ENCODE measurements around the gene RNU1-1.
"Not testable (repeated sequence)": the region's sequence is repeated elsewhere in the genome, so short reads cannot be mapped to it uniquely, and the experiment has no call there.

The RNU1-1 gene

GRCh38 chr1:16491056-16491675, 22.9 kb downstream of the RNU1-1 start:
- Mint-ChIP-seq H3K4me1 (peaks cover 3% of the 10 kb centered on the region), H3K36me3 (ENCODE audit: low read depth) (no peaks in the 10 kb centered on the region), H3K27me3 (no peaks in the 10 kb centered on the region), H3K4me3 (no peak overlapping the region), H3K27ac (no peak overlapping the region), H3K9me3 (no peaks in the 10 kb centered on the region)
- DNase-seq = no peak
- no peak for ATAC-seq

GRCh38 chr1:16489195-16489880, 24.7 kb downstream of the RNU1-1 start:
- not testable (repeated sequence) for H3K9me3 Mint-ChIP-seq

DNA sequence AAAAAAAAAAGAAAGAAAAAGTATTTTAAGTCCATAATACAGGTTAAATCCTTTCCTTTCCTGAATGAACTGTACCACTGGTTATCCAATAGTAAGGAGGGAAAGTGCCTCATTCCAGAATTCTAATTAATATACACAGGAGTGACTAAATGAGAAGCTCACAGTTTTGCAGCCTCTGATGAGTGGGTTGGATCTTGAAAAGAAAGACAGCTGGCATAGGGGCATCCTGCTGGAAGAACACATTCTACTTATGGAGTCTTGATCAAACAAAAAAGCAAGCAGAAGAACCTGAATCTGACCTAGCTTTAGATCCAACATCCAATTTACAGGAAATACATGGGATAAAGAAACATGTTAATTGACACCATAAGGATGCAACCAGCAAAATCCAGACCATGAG, 27.1 kb downstream of the RNU1-1 start:
- not testable (repeated sequence) for H3K27me3 Mint-ChIP-seq; H3K4me1 Mint-ChIP-seq; H3K36me3 Mint-ChIP-seq (ENCODE audit: low read depth); H3K9me3 Mint-ChIP-seq; H3K4me3 Mint-ChIP-seq; H3K27ac Mint-ChIP-seq; DNase-seq; ATAC-seq

More at GRCh38 chr1:16489195-16489880, 24.7 kb downstream of the RNU1-1 start:
- H3K4me1 Mint-ChIP-seq; ATAC-seq; H3K4me3 Mint-ChIP-seq; H3K36me3 Mint-ChIP-seq (ENCODE audit: low read depth); H3K27me3 Mint-ChIP-seq; DNase-seq; H3K27ac Mint-ChIP-seq: not testable (repeated sequence)

- not testable (repeated sequence) for H3K4me1 Mint-ChIP-seq; ATAC-seq; H3K36me3 Mint-ChIP-seq (ENCODE audit: low read depth); DNase-seq; H3K4me3 Mint-ChIP-seq; H3K27me3 Mint-ChIP-seq; H3K9me3 Mint-ChIP-seq; H3K27ac Mint-ChIP-seq
These were observed 27.8 kb downstream of the RNU1-1 start for GRCh38 chr1:16486316-16486715.

DNA sequence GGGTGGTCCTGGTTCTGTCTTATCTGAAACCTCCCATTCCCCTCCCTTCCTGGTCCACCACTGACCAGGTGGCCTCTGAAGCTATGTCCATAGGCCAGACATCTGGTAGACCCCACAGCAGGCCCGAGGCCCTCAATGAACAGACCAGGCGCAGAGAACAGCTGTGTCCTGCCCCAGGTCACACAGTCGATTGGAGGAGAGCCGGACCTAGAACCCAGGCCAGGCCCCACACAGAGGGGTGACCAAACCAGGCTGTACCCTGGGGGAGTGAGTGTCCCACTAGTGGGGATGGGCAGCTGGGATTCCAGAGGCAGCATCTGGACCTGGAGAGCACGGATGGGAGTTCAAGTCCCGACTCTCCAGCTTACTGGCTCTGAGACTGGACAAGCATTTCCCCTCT, 29.2 kb downstream of the RNU1-1 start:
- Mint-ChIP-seq H3K4me1 (no peaks in the 10 kb centered on the region), H3K9me3 (no peaks in the 10 kb centered on the region), H3K27me3 (no peaks in the 10 kb centered on the region), H3K27ac (no peak overlapping the region), H3K4me3 (no peak overlapping the region), H3K36me3 (ENCODE audit: low read depth) (no peaks in the 10 kb centered on the region)
- DNase-seq (no peak), ATAC-seq (no peak)

- ATAC-seq (no peak), DNase-seq (no peak)
- no peak overlapping the region for H3K4me3 Mint-ChIP-seq
- H3K27ac Mint-ChIP-seq = no peak overlapping the region
- no peaks in the 10 kb centered on the region for H3K9me3 Mint-ChIP-seq
- H3K36me3 Mint-ChIP-seq (ENCODE audit: low read depth) = no peaks in the 10 kb centered on the region
- no peaks in the 10 kb centered on the region for H3K27me3 Mint-ChIP-seq
- no peaks in the 10 kb centered on the region for H3K4me1 Mint-ChIP-seq
These were observed 29.6 kb downstream of the RNU1-1 start for GRCh38 chr1:16484501-16484835.

- H3K4me3 Mint-ChIP-seq; ATAC-seq; H3K9me3 Mint-ChIP-seq; H3K4me1 Mint-ChIP-seq; H3K27ac Mint-ChIP-seq; H3K27me3 Mint-ChIP-seq; H3K36me3 Mint-ChIP-seq (ENCODE audit: low read depth); DNase-seq: not testable (repeated sequence)
These were observed 30.2 kb downstream of the RNU1-1 start for GRCh38 chr1:16483639-16484500.

DNA sequence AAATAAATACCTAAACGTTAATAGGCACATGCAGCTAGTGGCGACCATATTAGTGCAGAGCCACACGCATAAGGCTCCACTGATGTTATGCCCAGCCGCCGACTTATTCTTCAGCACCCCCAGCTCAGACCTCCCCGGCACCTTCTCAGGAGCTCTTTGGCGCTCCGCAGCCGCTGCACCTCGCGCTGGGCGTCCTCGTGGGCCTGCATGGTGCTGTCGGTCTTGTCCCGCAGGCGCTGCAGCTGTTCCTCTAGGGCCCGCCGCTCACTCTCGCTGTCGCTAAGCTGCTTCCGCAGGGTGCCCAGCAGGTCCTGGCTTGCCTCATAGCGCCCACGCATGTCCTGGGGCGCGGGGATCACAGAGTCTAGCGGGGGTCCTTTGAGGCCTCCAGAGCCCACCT, 30.9 kb downstream of the RNU1-1 start:
- not testable (repeated sequence) for ATAC-seq; H3K9me3 Mint-ChIP-seq; H3K27ac Mint-ChIP-seq; H3K27me3 Mint-ChIP-seq; H3K36me3 Mint-ChIP-seq (ENCODE audit: low read depth); H3K4me1 Mint-ChIP-seq; H3K4me3 Mint-ChIP-seq; DNase-seq

- no peaks in the 10 kb centered on the region for H3K27me3 Mint-ChIP-seq
- peaks cover 4% of the 10 kb centered on the region for H3K4me1 Mint-ChIP-seq
- H3K9me3 Mint-ChIP-seq = no peaks in the 10 kb centered on the region
- no peak for ATAC-seq
- H3K4me3 Mint-ChIP-seq = no peak overlapping the region
- H3K36me3 Mint-ChIP-seq (ENCODE audit: low read depth) = peaks cover 5% of the 10 kb centered on the region
- no peak overlapping the region for H3K27ac Mint-ChIP-seq
- no peak for DNase-seq
These were observed 36.0 kb downstream of the RNU1-1 start for GRCh38 chr1:16478091-16478490.

DNA sequence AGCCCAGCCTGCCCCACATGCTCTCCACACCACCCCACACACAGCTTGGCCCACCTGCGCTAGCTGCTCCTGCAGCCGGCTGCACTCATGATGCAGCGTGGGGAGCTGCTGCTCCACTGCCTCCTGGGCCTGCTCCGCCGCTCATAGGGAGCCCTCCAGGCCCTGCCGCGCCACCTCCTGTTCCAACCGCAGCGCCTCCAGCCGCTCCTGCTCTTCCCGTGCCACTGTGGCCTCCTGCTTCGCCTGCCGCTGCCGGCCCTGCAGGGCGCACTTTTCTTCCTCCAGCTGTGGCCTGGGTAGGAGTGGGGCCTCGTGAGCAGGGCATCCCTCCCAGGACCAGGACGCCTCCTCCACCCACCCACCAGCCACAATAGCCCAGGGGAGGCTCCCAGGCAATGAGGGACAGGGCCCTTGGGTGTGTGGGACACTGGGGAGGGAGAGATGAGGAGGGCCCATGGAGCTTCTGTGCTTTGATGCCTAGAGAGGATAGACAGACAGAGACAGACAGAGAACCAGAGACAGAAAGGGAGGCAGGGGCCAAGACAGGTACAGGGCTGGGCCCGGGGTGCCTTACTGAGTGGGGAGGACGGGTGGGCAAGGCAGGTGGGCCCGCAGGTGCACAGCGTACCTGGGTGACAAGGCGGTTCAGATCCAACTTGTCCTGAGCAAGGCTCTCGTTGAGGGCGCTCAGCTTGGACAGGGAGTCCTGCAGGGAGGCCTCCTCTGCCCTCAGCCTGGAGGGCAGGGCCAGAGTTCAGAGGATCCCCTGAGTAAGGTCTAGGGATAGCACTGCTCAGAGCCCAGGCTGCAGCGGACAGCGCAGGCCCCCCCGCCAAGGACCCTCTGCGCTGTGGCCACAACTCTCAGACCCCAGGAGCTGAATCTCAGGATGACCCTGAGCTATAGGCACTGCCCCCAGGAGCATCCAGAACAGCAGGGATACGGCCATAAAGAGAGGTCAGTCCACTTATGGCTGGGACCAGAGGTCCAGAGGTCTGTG, 38.0 kb downstream of the RNU1-1 start:
- H3K27me3 Mint-ChIP-seq; DNase-seq; H3K9me3 Mint-ChIP-seq; ATAC-seq; H3K4me3 Mint-ChIP-seq; H3K36me3 Mint-ChIP-seq (ENCODE audit: low read depth); H3K27ac Mint-ChIP-seq; H3K4me1 Mint-ChIP-seq: not testable (repeated sequence)

DNA sequence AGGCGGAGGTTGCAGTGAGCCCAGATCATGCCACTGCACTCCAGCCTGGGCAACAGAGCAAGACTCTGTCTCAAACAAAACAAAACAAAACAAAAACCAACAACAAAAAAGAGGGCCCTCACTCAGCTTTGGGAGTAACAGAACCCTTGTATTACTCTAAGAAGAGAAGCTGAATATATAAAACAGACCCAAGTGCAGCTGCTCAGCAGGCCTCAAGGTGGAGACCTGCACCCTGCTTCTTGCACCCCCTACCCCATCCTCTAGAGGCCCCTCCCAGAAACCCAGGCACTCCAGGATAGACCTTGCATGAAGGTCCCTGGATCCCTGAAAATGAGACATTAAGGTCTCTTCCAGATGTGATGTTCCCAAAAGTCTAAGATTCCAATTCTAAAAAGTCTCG, 39.2 kb downstream of the RNU1-1 start:
- DNase-seq; H3K36me3 Mint-ChIP-seq (ENCODE audit: low read depth); H3K27me3 Mint-ChIP-seq; H3K9me3 Mint-ChIP-seq; H3K27ac Mint-ChIP-seq; H3K4me3 Mint-ChIP-seq; H3K4me1 Mint-ChIP-seq; ATAC-seq: not testable (repeated sequence)

- no peak for ATAC-seq
- H3K36me3 Mint-ChIP-seq (ENCODE audit: low read depth) = peaks cover 5% of the 10 kb centered on the region
- DNase-seq = no peak
- H3K27ac Mint-ChIP-seq = no peak overlapping the region
- H3K4me3 Mint-ChIP-seq = no peak overlapping the region
- no peaks in the 10 kb centered on the region for H3K9me3 Mint-ChIP-seq
- peaks cover 4% of the 10 kb centered on the region for H3K4me1 Mint-ChIP-seq
- H3K27me3 Mint-ChIP-seq = no peaks in the 10 kb centered on the region
These were observed 39.8 kb downstream of the RNU1-1 start for GRCh38 chr1:16474166-16474800.

DNA sequence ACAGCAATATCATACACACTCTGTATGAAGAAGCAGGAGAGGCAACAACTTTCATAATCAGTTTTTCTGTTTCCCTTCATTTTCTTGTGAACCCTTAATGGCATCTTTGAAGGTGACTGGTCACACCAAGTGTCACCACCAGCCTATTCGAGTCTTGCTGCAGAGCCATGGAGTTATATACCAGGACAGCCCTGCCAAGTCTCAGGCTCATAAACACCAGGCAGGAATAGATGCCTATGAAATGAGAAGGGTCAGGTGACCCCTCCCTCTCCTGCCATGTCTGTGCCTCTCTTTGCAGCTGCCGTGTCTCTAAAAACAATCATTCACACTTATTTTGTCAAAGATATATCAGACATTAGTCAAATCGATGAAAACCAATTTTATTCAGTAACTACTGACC, 45.5 kb downstream of the RNU1-1 start:
- H3K27ac Mint-ChIP-seq = no peak overlapping the region
- peaks cover 8% of the 10 kb centered on the region for H3K36me3 Mint-ChIP-seq (ENCODE audit: low read depth)
- no peaks in the 10 kb centered on the region for H3K9me3 Mint-ChIP-seq
- no peak overlapping the region for H3K4me3 Mint-ChIP-seq
- no peaks in the 10 kb centered on the region for H3K27me3 Mint-ChIP-seq
- DNase-seq (no peak), ATAC-seq (no peak)
- H3K4me1 Mint-ChIP-seq = peaks cover 4% of the 10 kb centered on the region

Measured in activated naive CD8-positive, alpha-beta T cell treated with anti-CD3 and anti-CD28 coated beads, Interleukin-2, amount 50 U/mL, for 24 hours (primary cell).